SHP77 treated with DMSO at 0.1 percent for 48 hours (cell line): ENCODE data around the gene FBXW11.
"Not testable (repeated sequence)": the region's sequence is repeated elsewhere in the genome, so short reads cannot be mapped to it uniquely, and the experiment has no call there.

Source experiments
- DNase-seq: peaks from one replicate; lab custom pipeline; 2025; lab: John Stamatoyannopoulos, UW

The FBXW11 gene

DNA sequence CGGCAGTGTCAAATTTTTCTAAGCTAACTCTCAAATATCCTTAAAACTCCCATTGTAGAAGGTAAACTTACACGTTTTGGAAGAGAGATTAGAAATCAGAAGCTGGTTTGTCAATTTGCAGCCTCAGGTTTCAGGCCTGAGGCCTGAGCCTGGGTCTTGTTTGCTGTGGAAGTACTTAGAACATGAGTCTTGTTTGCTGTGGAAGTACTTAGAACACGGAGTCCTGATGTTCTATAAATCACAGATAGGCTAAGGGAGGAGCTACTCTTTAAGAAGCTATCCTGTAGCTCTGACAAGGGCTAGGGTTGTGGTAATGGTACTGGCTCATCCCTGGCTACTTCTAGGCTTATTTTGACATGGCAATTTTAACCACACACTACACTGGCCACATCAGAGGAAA is 97.8 kb downstream of the FBXW11 start:
- no peak for DNase-seq

DNA sequence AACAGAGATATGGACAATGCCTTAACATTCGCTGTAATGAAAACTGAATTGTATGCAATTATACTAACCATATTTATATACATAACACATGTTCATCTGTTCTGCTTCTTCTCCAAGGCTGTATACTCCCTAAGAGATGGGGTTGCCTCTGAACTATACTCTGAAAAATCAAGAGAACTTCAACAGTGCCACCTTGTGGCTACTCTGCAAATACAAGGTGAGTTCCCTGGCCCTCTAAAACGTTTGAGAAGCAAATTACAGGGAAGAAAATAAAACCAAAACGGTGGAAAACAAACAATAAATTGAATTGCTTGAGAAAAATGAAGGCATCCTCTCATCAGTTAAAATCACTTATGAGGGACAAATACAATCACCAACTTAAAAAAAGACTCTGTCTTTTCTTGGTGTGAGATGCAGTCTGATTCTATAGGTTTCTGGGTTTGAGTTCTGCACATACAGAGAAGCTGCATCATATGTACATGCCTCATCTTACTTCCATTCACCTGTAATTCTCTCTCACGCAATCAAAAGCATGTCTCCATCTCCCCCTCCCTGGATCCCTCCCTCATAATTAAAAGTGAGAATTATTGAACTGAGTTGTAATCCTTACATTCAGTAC is 98.6 kb downstream of the FBXW11 start:
- DNase-seq = peak; percentile 26

DNA sequence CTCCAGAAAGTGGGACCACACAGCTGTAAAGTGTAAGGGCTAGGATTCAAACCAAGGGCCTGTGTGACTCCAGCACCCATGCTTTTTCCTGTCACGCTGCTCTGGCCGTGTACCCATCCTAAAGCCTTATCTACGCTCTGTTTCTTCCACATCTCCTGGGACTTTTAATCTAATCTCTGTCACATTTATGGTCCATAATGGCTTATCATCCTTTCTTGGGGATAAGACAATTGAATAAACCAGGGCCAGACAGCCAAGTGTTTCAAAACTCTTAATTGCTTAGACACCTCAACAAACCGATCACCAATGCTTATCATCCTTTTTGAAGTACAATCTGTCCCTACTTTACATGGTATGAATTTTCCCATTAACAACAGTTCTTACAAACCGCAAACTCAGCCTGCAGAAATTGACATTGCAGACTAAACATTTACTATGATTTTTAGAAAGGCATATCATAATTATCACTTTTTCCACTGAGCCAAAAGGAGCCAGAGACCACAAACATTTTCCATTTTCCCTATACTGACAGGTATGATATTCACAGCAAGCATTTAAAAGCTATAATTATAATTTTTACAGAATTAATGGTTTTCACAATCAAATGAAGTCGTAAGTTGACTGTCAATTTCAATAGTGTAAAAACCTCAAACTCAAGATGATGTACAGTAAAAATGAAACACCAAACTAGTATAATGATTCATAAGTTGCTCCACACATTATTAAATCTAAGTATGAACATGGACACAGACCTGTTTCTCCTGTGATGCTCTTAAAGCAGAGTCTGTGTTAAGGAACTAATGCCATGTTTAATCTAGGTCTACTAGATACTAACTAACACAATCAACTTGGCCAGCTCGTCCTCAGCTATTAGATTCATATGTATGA is 99.5 kb downstream of the FBXW11 start:
- DNase-seq = no peak

DNA sequence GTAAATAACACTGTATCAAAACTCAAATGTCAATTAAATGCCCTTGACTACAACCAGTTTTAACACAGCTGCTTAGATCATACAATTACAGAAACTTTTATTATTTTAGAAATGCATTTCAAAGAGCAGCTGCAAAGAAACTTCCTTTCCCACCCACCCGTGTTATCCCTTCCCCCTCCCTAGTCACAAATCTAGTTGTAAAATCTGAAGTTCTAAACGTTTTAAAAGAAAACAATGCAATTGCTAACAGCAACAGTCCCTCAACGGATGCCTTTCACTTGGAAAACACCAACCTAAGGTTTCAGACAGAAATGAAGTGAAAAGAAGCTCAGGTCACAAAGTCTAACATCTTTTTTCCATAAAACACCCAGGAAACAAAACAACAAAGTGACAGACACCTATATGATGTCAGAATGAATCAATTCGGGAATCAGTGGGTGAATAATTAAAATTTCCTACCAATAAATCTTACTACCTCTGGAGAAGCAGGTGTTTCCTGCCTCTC is 100.3 kb downstream of the FBXW11 start:
- no peak for DNase-seq

DNA sequence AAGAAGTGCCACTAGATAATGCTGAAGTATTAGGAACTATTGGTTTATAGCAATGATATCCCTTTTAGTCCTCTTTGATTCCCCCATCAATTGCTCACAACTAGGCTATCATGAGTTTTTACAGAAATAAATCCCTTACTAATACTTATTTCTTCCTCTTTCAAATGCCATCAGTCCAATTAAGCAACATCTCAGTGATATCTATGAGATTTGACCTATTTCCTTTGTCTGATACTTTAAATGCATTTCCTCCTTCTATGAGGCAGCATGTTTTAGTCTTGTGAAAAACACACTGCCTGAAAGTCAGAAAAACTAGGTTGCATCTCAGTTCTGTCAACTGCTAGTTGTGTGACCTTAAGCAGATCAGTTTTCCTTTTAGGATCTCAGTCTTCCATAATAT is 101.6 kb downstream of the FBXW11 start:
- DNase-seq = no peak

DNA sequence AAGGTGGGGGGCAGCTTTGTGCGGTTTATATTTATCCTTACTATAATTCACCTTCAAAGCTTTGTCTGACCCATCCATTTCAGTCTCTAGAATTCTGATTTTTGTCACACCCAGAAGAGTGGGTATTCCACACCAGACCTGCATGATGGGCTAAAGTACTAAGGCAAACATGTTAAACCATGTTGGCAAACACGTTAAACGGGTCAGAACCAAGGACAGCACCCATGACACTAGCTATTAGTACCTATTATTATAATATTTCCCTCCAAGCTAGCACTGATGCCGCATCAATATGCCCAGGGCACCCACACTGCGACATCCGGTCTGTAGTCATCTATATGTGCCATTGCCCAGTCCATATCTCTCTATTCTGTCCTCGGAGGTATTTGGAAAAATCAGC is 104.7 kb downstream of the FBXW11 start:
- no peak for DNase-seq

DNA sequence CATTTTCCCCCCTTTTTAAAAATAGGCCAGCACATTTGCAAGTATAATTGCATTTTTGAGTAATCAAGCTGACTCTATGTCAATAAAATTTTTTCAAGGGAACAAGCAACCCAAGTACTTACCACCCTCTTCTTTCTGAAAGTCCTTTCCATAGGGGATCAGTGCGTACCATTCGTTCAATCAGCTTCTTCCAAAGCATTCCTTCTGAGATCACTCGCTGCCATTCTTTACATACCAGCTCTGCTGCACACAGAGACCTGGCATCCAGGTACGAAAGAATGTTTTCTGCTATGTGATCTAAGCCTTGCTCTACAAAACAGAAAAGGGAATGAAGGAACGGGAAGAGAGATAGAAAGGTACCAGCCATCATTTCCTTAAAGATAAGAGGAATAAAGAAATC is 106.6 kb downstream of the FBXW11 start:
- no peak for DNase-seq

DNA sequence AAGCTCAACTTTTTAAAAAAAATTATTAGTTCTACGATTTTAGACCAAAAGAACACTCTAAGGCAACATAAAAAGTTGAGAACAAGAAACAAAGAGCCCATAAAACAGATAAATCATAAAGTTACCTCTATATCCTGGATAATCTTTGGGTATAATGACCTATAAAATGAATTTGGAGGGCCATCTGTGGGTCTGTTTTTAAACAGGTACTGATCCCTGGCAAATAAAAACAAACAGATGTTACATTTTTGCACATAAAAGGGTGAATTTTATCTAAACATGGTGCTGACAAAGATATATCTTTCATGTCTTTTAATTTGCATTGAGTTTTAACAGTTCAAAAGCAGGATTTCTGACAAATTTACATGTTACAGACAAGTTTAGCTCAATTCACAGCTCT is 107.6 kb downstream of the FBXW11 start:
- no peak for DNase-seq

DNA sequence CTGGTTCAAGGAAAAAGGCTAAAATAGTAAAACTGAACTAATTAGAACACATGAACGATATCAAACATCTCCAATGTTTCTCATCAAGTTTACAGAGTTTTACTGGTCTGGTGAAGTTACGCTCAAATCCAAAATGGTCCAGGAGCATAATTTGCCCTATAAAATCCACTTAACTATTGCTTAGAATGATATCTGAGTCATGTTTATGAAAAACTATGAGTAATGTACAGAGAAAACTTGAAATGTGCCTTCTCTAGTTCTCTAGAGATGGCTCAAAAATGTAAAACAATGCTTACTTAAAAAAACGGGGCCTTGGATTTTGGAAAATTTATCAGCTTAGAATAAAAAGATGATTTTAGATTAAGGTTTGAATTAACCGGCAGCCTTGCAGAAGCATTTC is 108.1 kb downstream of the FBXW11 start:
- DNase-seq = no peak

DNA sequence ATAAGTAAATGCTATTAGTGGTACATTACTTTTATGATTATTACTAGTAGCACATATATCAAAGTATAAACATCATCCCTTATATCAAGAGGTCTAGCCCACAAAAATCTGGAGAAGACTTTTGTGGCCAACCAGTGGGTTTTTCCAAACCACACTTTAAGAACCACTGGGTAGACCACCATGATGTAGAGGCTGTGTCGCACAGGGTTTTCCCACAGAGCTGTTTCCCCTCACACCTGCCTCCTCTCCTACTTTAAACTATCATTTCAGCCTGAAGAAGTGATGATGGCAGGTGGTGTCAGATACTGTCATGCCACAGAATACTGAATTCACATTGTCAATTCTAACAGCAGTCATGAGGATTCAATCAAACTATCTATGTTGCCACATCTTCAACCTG is 109.2 kb downstream of the FBXW11 start:
- DNase-seq = no peak

DNA sequence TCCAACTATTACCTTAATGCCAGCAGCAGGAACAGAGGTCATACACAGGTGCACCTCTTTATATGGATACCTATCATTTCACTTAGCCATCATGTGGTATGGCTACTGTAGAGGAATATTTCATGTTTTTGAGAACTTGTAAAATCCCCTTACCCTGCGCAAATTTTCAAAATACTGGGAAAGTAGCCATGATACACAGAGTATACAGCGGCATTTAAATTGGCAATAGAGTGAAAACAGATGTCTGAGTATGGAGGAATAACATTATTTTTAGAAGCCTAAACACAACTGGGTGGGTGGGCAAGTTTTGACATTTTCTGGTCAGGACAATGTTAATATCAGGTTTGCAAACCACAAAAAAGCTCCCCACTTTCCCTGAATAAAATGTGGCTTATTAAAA is 111.4 kb downstream of the FBXW11 start:
- no peak for DNase-seq

DNA sequence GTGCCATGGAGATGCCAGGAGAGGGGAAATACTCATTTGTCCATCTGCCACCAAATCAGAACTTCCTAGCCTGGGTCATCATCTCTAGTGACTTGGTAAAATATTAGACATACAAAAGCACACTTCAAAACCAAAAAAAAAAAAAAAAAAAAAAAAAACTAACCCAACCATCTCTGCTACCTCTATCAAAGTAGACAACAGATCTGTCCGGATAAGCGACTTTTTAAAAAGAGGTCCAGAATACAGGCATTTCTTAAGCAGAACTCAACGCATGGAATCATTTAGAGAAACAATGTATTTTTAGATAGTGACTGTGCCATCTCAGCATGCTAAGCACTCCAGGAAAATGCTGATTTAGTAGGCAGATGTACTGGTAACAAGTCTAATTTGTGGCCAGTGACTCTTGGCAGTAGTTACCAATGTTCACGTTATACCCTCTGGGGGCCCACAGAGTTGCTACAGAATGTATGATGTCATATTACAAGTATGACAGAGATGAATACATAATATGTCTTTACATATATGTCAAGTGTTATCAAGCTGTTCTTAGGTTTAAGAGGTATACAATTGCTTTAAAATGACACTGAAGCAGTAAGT is 113.0 kb downstream of the FBXW11 start:
- no peak for DNase-seq

DNA sequence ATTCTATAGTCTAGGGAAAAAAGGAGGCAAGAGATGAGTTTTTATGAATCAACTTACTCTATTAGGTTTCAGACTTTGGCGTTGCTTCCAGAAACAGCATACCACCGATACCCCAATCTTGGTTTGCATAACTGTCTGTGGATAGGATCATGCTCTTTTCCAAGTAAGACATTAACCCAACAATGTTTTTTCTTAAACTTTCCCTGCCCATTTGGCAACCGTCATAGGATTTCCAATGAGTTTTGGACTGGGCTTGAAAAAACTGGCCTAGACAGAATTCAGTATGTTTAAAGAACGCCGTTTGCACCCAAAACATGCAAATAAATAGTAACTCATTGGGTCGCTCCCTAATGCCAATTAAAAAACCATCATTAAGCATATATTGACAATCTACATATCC is 114.8 kb downstream of the FBXW11 start:
- no peak for DNase-seq

DNA sequence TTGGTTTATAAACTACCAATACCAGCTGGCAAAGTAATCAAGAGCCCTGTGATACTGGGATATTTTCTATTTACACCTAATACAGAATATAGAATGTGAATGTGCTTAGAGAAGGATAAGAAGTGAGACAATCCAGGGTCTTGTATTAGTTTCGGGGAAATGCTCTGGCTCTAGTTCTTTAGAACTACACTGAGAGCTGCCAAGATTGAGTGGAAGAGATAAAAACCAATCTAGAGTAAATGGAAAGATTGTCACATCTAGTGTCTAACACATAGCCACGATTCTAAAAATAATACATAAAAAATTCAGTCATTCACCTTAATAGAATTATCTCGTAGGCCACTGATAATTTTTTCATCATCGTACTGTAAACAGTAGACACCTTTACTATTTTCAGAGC is 115.3 kb downstream of the FBXW11 start:
- DNase-seq = no peak

DNA sequence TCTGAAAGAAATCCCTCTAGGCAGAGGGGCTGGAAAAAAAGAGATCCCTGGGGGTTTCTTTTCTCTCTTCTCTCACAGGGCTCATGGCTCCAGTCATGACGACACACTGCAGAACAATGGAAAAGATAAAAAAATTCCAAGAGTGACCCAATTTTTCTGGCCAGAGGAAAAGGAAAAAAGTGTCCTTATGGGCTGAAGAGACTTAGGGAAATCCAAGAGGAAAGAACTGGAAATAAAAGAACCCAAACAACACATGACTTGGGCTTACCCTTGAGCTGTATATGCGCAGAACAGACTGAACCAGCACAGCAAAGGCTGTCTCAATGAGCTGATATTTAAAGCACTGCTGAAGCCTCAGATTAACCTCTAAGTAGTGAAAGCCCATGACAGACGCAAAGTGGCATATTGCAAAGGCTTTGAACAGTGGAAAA is 118.4 kb downstream of the FBXW11 start:
- no peak for DNase-seq

DNA sequence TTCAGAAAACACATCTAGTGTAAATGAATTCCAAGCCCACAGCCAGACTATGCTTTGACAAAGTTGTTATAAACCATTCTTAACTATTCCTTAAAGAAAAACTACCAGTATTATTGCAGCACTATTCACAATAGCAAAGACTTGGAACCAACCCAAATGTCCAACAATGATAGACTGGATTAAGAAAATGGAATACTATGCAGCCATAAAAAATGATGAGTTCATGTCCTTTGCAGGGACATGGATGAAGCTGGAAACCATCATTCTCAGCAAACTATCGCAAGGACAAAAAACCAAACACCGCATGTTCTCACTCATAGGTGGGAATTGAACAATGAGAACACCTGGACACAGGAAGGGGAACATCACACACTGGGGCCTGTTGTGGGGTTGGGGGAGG is 120.4 kb downstream of the FBXW11 start:
- DNase-seq = not testable (repeated sequence)

DNA sequence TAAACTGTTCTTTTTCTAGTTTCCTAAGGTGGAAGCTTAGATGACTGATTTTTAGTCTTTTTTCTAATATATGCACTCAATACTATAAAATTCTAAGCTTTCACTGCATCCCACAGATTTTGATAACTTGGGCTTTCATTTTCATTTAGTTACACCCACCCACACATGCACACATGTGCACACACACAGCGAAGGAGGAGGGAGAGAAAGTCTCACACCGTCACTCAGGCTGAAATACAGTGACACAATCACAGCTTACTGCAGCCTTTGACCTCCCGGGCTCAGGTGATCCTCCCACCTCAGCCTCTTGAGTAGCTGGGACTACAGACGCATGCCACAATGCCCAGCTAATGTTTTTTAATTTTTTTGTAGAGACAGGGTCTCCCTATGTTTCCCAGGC is 124.3 kb downstream of the FBXW11 start:
- no peak for DNase-seq

DNA sequence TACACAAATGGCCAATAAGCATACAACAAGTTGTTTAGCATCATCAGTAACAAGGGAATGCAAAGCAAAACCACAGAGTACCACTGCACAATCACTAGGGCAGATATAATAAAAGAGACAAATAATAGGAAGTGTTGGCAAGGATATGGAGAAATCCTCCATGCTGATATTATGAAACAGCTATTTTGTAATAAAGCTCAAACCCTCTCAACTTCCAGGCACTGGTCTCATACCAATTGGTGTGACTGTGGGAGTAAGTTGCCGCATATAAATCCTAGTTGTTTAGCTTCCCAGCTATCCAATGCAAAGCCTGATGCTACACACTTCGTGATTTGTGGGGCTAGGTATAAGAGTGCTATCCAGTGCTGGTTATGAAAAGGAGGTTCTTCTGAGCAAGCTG is 132.2 kb downstream of the FBXW11 start:
- DNase-seq = no peak

DNA sequence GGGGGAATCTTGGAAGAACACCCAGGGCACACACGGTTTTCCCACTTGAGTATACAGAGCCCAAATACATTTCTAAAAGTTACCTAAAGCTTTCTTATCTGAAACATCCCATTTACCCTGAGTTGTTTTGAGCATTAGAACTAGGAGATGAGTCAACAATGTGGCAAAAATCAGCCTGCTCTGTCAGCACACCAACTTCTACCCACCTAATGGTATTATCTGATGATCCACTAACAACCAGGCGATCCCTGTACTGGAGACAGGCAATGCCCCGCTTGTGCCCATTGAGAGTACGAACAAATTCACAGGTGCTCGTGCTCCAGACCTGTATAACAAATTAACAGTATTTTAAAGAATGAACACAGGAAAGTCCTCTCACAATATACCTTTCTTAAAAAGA is 133.8 kb downstream of the FBXW11 start:
- DNase-seq = no peak

DNA sequence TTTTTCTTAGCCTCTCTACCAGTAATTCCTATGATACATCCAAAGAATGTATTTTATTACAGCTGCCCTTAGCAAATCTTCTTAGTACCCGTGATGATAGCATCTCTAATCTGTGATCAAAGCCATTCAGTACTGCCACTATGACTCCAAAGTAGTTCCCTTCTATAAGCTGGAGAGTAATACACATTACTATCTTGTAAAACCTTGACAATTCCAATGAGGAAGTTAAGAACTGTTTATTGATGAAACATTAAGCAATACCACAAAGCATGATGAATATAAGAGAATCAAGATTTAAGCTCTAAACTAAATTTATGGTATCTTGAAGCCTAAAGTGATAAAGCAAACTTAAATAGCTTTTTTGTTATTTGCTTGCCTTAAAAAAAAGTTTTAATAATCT is 134.7 kb downstream of the FBXW11 start:
- DNase-seq = no peak

DNA sequence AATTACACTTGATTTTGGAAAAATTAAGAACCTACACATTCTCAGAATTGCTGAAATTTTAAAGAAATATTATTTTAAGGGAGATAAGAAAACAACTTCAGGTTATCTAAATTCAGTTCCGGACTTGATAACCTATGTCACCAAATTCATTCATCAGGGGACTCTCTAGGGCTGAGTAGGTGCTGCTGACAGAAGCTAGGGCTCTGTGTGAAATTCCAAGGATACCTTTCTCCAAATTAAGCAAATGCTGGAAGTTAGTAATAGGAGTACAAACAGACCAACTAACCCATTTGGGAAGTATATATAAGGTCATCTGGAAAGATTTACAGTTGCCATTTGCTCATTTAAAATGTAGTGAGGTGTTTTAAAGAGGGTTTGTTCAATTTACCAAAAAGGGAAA is 136.5 kb downstream of the FBXW11 start:
- no peak for DNase-seq

DNA sequence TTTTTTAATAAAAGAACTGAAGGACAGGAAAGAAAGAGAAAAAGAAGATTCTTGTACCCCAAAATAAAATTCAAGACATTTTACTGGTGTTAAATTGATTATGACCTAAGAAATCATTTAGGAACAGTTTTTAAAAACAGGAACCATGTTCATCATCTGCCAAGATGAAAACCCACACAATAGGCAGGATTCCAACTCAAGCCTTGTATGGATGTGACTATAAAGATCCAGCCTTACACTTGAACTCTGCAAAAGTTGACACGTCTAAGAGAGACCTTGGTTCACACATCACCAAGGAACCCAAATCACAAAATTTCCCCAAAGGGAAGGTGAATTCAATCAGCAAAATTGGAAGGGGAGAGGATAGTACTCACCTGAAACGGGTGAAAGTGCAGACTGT is 138.2 kb downstream of the FBXW11 start:
- DNase-seq = no peak

DNA sequence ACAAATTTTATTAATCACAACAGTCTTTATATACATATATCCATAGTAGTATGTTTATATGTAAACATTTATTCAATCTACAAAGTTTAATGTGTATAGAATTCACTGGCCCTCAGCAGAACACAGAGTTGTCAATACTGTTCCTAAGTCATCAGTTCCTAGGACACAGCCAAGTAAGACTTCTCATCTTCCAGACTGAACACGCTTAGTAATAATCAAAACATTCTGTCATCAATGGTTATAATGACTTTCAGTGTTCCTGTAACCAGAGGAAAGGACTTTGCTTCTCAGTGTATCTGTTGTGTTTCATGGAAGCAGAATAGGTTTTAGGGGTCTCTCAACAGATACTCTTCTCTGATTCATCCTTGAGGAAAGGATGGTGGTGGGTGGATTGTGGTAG is 138.7 kb downstream of the FBXW11 start:
- DNase-seq = no peak
